ENCODE measurements around the gene CAMK2A. TPM values are rescaled to one million over a fixed set of nuclear protein-coding genes. Genes with fewer than 3 reads are reported as not detected.
A peak's percentile ranks its signal among the peaks of the same experiment; 100 is the strongest.

CAMK2A gene
- total RNA-seq, 6 experiments from 2014 or later: 0.09 to 0.64 (median 0.18) TPM

DNA sequence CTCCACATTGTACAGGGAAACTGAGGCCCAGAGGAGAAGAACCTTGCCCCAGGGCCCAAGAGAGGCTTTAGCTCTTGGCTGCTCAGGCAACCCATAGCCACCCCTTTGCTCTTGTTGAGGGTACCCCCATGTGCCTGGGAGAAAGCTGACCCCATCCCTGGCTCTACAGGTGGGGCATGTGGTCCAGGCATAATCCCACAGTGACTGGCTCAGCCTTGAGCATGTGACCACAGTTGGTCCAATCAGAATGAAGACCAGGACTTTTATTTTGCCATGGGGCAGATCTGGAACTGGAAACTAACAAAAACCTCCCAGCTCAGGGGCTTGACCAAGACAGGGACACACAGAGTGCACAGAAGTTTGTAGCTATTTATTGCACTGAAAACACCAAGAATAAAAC is 70.4 kb downstream of the CAMK2A start:
- Mint-ChIP-seq H3K36me3 (ENCODE audit: low read depth) (no peaks in the 10 kb centered on the region), H3K27me3 (ENCODE audit: insufficient read depth) (peaks cover 2% of the 10 kb centered on the region; the same call in 1 of the 2 replicates), H3K4me1 (ENCODE audit: low read depth) (peaks cover 18% of the 10 kb centered on the region), H3K27ac (no peak overlapping the region), H3K9me3 (no peaks in the 10 kb centered on the region), H3K4me3 (no peak overlapping the region)
- no peak for DNase-seq
- TF ChIP-seq, protein P1, sequence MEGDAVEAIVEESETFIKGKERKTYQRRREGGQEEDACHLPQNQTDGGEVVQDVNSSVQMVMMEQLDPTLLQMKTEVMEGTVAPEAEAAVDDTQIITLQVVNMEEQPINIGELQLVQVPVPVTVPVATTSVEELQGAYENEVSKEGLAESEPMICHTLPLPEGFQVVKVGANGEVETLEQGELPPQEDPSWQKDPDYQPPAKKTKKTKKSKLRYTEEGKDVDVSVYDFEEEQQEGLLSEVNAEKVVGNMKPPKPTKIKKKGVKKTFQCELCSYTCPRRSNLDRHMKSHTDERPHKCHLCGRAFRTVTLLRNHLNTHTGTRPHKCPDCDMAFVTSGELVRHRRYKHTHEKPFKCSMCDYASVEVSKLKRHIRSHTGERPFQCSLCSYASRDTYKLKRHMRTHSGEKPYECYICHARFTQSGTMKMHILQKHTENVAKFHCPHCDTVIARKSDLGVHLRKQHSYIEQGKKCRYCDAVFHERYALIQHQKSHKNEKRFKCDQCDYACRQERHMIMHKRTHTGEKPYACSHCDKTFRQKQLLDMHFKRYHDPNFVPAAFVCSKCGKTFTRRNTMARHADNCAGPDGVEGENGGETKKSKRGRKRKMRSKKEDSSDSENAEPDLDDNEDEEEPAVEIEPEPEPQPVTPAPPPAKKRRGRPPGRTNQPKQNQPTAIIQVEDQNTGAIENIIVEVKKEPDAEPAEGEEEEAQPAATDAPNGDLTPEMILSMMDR (IDR thresholded peaks at IDR 0.05): no peak

DNA sequence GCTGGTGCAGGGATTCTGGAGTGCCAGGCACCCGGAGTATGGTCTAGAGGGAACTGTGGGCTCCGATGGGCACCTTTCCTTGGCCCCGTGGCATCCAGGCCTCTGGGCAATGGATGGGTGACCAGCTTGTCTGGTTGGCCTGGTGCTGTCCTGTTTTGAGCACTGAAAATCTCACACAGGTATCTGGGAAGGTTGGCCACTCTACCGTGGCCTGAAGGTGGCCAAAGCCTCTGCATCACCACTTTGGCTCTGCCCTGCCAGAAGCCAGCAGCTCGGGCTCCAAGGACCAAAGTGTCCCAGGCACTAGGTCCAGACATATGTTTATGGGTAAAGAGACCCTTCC is 70.9 kb downstream of the CAMK2A start:
- peaks cover 2% of the 10 kb centered on the region; the same call in 1 of the 2 replicates for H3K27me3 Mint-ChIP-seq (ENCODE audit: insufficient read depth)
- TF ChIP-seq, protein P1 (IDR thresholded peaks at IDR 0.05): no peak
- H3K4me3 Mint-ChIP-seq: no peak overlapping the region
- no peaks in the 10 kb centered on the region for H3K36me3 Mint-ChIP-seq (ENCODE audit: low read depth)
- H3K27ac Mint-ChIP-seq: no peak overlapping the region
- no peak for DNase-seq
- peaks cover 20% of the 10 kb centered on the region for H3K4me1 Mint-ChIP-seq (ENCODE audit: low read depth)
- H3K9me3 Mint-ChIP-seq: no peaks in the 10 kb centered on the region

DNA sequence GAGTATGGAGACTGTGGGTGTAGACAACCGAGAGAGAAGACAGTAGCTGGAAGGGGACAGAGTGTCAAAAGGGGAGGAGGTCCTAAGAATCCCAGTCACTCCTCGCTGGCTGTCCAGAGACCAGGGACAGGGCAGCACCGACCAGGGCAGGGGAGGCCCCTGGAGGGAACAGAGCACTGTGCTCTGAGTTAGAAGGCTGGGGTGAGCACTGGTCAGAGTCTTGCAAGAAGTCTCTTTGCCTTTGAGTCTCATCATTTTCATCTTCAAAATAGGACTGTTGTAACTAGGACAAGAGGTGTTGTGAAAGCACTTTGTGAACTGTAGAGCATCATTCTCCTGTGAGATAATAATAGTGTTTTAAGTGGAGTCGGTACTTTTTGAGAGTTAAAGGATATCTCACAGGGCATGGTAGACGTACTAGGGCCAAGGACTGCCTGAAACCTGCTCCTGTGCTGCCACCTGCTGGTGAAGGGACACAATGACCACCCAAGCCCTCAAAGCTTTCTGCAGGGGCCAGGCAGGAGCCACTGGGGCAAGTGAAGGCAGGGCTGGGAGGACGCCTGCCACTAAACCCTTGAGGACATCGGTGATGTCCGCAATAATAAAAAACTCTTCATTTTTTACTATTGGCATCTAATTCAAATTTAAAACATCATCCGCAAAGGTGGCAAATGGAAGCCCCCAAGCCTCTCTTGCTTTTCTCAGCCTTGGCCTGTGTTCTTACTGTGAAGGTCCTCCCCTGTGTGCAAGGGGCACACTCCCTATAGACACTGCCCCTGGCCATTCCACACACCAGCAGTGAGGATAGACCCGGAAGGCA is 71.5 kb downstream of the CAMK2A start:
- Mint-ChIP-seq H3K9me3 (no peaks in the 10 kb centered on the region), H3K4me3 (no peak overlapping the region), H3K4me1 (ENCODE audit: low read depth) (peaks cover 24% of the 10 kb centered on the region), H3K36me3 (ENCODE audit: low read depth) (no peaks in the 10 kb centered on the region), H3K27ac (no peak overlapping the region), H3K27me3 (ENCODE audit: insufficient read depth) (peaks cover 2% of the 10 kb centered on the region; the same call in 1 of the 2 replicates)
- TF ChIP-seq, protein P1 (IDR thresholded peaks at IDR 0.05): peak; percentile 97
- DNase-seq: peak; percentile 68

DNA sequence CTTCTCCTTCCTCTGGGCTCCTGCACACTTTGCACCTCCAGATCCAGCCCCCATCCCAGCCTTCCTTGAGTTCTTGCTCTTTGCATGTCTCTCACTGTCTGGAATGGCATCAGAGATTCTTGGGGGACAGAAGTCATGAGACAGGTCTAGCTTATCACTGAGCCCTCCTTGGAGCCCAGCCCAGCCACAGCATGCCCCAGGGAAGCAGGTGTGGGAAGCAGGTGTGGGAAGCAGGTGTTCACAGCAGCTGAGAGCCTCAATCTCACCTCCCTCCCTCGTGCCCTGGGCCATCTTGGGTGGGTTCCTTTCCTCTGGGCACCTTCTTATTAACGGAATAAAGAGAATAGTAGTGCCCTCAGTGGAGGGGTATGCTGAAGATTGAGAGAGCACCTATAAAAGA is 72.5 kb downstream of the CAMK2A start:
- no peaks in the 10 kb centered on the region for H3K36me3 Mint-ChIP-seq (ENCODE audit: low read depth)
- no peak overlapping the region for H3K4me3 Mint-ChIP-seq
- peaks cover 2% of the 10 kb centered on the region; the same call in 1 of the 2 replicates for H3K27me3 Mint-ChIP-seq (ENCODE audit: insufficient read depth)
- TF ChIP-seq, protein P1 (IDR thresholded peaks at IDR 0.05): no peak
- H3K27ac Mint-ChIP-seq: no peak overlapping the region
- no peak for DNase-seq
- H3K4me1 Mint-ChIP-seq (ENCODE audit: low read depth): peaks cover 24% of the 10 kb centered on the region
- no peaks in the 10 kb centered on the region for H3K9me3 Mint-ChIP-seq

DNA sequence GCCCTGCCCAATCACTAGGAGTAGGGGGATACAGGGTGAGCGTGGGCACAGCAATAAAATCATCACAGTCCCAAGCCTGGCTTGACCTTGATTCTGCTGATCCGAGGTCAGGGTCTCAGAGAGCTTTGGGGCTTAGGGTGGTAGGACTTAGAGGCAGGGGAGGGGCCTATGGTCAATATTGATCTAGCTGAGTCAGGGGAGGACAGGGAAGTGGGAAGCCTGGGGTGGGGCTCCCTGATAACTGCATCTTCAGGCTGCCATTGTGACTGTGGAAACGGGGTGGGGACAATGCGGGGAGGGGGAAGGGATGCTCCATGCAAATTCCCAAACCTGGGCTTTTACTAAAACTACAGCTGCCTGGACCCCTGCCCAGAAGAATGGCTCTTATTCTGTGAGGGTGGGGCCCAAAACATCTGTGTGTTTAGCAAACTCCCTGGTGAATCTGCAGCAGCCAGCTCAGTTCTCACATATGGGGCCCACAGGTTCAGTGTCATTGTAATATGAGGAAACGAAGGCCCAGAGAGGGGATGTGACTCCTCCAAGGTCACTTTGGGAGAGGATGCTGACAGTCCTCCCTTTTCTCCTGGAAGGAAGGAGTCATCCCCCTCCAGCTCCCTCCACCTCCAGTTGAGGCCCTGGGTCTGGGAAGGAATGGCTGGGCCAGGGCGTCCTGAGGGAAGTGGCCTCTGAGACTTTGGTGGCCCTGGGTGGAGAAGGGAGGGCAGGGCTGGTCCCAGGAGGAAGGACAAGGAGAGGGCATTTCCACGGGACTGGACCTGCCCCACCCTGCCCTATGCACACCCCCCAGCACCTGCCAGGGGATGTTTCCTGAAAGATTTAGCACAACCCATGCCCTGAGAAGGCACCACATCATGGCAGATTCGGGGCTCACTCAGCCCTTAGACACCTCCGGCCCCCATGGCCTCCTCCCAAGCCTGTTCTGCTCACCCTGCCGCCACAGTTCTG is 73.3 kb downstream of the CAMK2A start:
- Mint-ChIP-seq H3K9me3 (no peaks in the 10 kb centered on the region), H3K27me3 (ENCODE audit: insufficient read depth) (peaks cover 2% of the 10 kb centered on the region; the same call in 1 of the 2 replicates), H3K27ac (no peak overlapping the region), H3K36me3 (ENCODE audit: low read depth) (no peaks in the 10 kb centered on the region), H3K4me1 (ENCODE audit: low read depth) (peaks cover 24% of the 10 kb centered on the region), H3K4me3 (no peak overlapping the region)
- no peak for DNase-seq
- TF ChIP-seq, protein P1 (IDR thresholded peaks at IDR 0.05): no peak

All from HFFc6 (cell line).